Spleen (tissue), 7 donors: ENCODE data around the gene CTAGE1.

Experiments used
- POLR2A ChIP-seq, 3 donors: fragments of 450-650 bp; IDR thresholded peaks; one replicate each; pipeline ENCODE4 v1.5.1; 2017; ENCODE audit warnings: antibody characterized with exemption in 3 of 3, mild to moderate bottlenecking in 1 of 3
- POLR2AphosphoS5 ChIP-seq, 3 donors: sonication (generic); formaldehyde crosslinking; IDR thresholded peaks; one replicate each; pipeline ENCODE4 v1.5.1; 2017; ENCODE audit warnings: antibody characterized with exemption in 3 of 3
- TF ChIP-seq, protein P1 (sequence below), 11 experiments: fragments of 200-600 bp in 7 of 11; fragments of 450-650 bp in 4 of 11; sonication (generic) in 4 of 11; IDR thresholded peaks in 8 of 11; conservative IDR thresholded peaks in 3 of 11; 1 replicate in 7 of 11; 2 replicates in 4 of 11; pipeline versions ENCODE4 v1.4.0 to v1.8.0; 2016 to 2021; ENCODE audit warnings: antibody characterized with exemption in 11 of 11, inconsistent platforms in 4 of 11, mild to moderate bottlenecking in 1 of 11
- donor health status: DM: no; HTN: no; CAD: no; lungs with moderate emphysema.
- donor health status: DM: no; HTN: no; CAD: no.
- donor health status: DM: no; HTN: no; CAD: no.

DNA sequence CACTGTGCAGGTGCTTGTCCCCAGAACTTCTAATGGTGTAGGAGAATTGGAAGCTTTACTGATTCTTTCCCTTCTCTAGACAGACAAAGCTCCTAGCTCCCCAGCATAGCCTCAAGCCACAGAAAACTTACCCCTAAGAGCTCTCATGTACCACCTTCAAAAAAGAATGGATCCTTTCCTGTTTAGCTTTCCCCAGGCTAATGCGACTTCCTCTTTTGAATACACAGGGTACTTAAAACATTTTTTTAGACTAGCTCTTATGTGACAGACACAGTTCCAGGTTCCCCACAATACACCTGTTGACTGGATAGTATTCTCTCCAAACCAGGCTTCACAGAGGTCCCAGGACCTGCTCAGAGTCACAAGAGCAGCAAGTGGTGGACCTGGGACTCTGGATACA lies 8.3 kb downstream of the CTAGE1 start:
- TF ChIP-seq, protein P1, sequence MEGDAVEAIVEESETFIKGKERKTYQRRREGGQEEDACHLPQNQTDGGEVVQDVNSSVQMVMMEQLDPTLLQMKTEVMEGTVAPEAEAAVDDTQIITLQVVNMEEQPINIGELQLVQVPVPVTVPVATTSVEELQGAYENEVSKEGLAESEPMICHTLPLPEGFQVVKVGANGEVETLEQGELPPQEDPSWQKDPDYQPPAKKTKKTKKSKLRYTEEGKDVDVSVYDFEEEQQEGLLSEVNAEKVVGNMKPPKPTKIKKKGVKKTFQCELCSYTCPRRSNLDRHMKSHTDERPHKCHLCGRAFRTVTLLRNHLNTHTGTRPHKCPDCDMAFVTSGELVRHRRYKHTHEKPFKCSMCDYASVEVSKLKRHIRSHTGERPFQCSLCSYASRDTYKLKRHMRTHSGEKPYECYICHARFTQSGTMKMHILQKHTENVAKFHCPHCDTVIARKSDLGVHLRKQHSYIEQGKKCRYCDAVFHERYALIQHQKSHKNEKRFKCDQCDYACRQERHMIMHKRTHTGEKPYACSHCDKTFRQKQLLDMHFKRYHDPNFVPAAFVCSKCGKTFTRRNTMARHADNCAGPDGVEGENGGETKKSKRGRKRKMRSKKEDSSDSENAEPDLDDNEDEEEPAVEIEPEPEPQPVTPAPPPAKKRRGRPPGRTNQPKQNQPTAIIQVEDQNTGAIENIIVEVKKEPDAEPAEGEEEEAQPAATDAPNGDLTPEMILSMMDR (IDR thresholded peaks at IDR 0.05 in 8 of 11, conservative IDR thresholded peaks at IDR 0.05 in 3 of 11), result no peak
- TF ChIP-seq POLR2A (IDR thresholded peaks at IDR 0.05) (no peak), POLR2AphosphoS5 (IDR thresholded peaks at IDR 0.05) (no peak)
